ENCODE results near the gene CELF5. TPM values are rescaled to one million over a fixed set of nuclear protein-coding genes. Genes with fewer than 3 reads are reported as not detected.

Gene CELF5
- total and polyA plus RNA-seq, 10 of the 15 experiments (the other 5 are each of a cell fraction or from before 2014, with no cell fraction given) = 0.01 to 0.04 TPM; not detected in 8

DNA sequence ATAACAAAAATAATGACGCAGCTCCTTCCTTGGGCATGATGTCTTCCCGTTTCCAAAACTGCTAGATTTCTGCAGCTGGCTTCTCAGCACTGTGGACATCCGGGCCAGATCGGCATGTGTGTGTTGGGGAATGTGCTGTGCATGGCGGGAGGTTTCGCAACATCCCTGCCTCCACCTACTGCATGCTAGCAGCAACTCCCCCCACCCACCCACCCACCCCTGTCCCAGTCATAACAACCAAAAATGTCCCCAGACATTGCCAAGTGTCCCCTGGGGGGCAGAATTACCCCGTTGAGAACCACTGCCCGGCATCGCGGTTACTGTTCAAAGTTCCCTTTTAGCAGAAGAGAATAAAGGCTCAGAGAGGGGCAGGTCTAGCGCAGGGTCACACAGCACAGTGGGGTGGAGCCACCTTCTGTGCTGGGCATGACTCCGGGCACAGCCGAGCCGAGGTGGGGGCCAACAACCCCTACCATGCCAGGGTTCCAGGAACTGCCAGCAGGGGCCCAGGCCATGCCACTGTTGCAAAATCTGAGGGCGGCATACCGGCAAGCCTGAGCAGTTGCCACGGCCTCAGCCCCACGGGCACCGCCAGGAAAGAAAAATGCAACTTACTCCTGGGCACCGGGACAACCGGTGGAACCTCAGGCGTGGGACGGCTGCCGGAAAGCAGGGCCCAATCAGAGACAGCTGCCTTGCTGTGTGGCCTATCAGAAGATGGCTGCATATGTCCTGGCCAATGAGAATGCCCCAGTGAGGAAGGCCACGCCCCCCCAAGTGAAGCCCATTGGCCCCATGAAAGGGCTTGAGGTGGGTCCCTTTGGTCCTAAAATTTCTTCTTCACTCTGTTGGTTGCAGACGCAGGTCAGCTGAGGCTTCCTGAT lies 119.4 kb downstream of the CELF5 start (continued):
- TF ChIP-seq, protein P1, sequence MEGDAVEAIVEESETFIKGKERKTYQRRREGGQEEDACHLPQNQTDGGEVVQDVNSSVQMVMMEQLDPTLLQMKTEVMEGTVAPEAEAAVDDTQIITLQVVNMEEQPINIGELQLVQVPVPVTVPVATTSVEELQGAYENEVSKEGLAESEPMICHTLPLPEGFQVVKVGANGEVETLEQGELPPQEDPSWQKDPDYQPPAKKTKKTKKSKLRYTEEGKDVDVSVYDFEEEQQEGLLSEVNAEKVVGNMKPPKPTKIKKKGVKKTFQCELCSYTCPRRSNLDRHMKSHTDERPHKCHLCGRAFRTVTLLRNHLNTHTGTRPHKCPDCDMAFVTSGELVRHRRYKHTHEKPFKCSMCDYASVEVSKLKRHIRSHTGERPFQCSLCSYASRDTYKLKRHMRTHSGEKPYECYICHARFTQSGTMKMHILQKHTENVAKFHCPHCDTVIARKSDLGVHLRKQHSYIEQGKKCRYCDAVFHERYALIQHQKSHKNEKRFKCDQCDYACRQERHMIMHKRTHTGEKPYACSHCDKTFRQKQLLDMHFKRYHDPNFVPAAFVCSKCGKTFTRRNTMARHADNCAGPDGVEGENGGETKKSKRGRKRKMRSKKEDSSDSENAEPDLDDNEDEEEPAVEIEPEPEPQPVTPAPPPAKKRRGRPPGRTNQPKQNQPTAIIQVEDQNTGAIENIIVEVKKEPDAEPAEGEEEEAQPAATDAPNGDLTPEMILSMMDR (IDR thresholded peaks at IDR 0.05 in 2 of 3, conservative IDR thresholded peaks at IDR 0.05 in 1 of 3; ENCODE audit: control insufficient read depth in 2 of 3, extremely low read depth in 1 of 3, insufficient read depth in 1 of 3, low read depth in 3 of 3, low read length in 3 of 3) = peak; percentile 12 to 35 (median 25); a peak in 4 of 6 replicates
- TF ChIP-seq NBN (IDR thresholded peaks at IDR 0.05) (no peak), ZNF217 (IDR thresholded peaks at IDR 0.05) (peak; percentile 72; the same call in 1 of the 2 replicates), POU2F2 (IDR thresholded peaks at IDR 0.05; ENCODE audit: borderline replicate concordance, low read depth, low read length) (0 out of 3 replicates have a peak, but pooled peaks have one; percentile 17), GATAD2B (conservative IDR thresholded peaks at IDR 0.05; ENCODE audit: low read depth) (0 out of 2 replicates have a peak, but pooled peaks have one; percentile 44), RAD21 (IDR thresholded peaks at IDR 0.05; ENCODE audit: insufficient read depth, low read depth, low read length) (peak; percentile 55)
